Right ventricle myocardium inferior (tissue), 1 donor: ENCODE results near the gene MINDY3. TPM values are rescaled to one million over a fixed set of nuclear protein-coding genes. Genes with fewer than 3 reads are reported as not detected.

ENCODE experiments used
- ATAC-seq: fragments of 200-7000 bp; cut with Tn5 transposase; one replicate; pipeline ENCODE4 v1.9.1; 2020; ENCODE audit warnings: mild to moderate bottlenecking, moderate library complexity
- DNase-seq: peaks from one replicate; pipeline ENCODE4 v3.0.0; 2021; ENCODE audit errors: missing footprints
- intact Hi-C: fragments of 100-400 bp; cut with DNase I; formaldehyde crosslinking; loops from one replicate; pipeline ENCODE4 v1.11.0; 2022
- total RNA-seq: library from RNA; stranded (reverse); fragmentation: NEBNext Ultra II Directional; extraction: Animal tissue kit (Norgen Biotek cat#: 25700); gene quantifications from one replicate; pipeline ENCODE4 v1.2.1, GENCODE V29; 2021
- donor health status: DM: no; HTN: yes; CAD: no; lungs with severe emphysema.

The MINDY3 gene
- total RNA-seq, 1 donor from 2014 or later: 16.7 TPM

GRCh38 chr10:15748126-15748525 is 112.2 kb downstream of the MINDY3 start:
- intact Hi-C loops: no loop called here
- no peak for ATAC-seq
- no peak for DNase-seq

- ATAC-seq (no peak), DNase-seq (no peak)
- intact Hi-C loops: no loop called here
Observed at GRCh38 chr10:15747632-15748031, 112.7 kb downstream of the MINDY3 start.

- intact Hi-C loops: no loop called here
- ATAC-seq (peak; percentile 98), DNase-seq (no peak)
Observed at GRCh38 chr10:15745751-15746150, 114.6 kb downstream of the MINDY3 start.

GRCh38 chr10:15744217-15744865 is 116.0 kb downstream of the MINDY3 start:
- no peak for ATAC-seq
- intact Hi-C loops: no loop called here

GRCh38 chr10:15743443-15743842 is 116.9 kb downstream of the MINDY3 start:
- ATAC-seq (no peak), DNase-seq (no peak)
- intact Hi-C loops: no loop called here

More at GRCh38 chr10:15744217-15744865, 116.0 kb downstream of the MINDY3 start:
- no peak for DNase-seq

GRCh38 chr10:15742836-15743235 is 117.5 kb downstream of the MINDY3 start:
- no peak for DNase-seq
- intact Hi-C loops: no loop called here
- ATAC-seq: no peak

GRCh38 chr10:15742102-15742501 is 118.2 kb downstream of the MINDY3 start:
- ATAC-seq (no peak), DNase-seq (no peak)
- intact Hi-C loops: no loop called here

GRCh38 chr10:15741581-15741980 is 118.7 kb downstream of the MINDY3 start:
- DNase-seq (no peak), ATAC-seq (no peak)
- intact Hi-C loops: no loop called here

- no peak for DNase-seq
- ATAC-seq: no peak
- intact Hi-C loops: no loop called here
Observed at GRCh38 chr10:15740261-15740660, 120.0 kb downstream of the MINDY3 start.

- DNase-seq (no peak), ATAC-seq (no peak)
- intact Hi-C loops: no loop called here
Observed at GRCh38 chr10:15739254-15739970, 120.9 kb downstream of the MINDY3 start.

- ATAC-seq (peak; percentile 81), DNase-seq (no peak)
- intact Hi-C loops: no loop called here
Observed at GRCh38 chr10:15738270-15738925, 121.9 kb downstream of the MINDY3 start.

- DNase-seq: no peak
- peak; percentile 18 for ATAC-seq
- intact Hi-C loops: no loop called here
Observed at GRCh38 chr10:15737656-15738055, 122.7 kb downstream of the MINDY3 start.

- ATAC-seq: peak; percentile 62
- peak; percentile 70 for DNase-seq
- intact Hi-C loops: no loop called here
Observed at GRCh38 chr10:15735763-15736162, 124.5 kb downstream of the MINDY3 start.

- no peak for DNase-seq
- no peak for ATAC-seq
- intact Hi-C loops: no loop called here
Observed at GRCh38 chr10:15730341-15730740, 130.0 kb downstream of the MINDY3 start.

GRCh38 chr10:15729890-15730289 is 130.4 kb downstream of the MINDY3 start:
- DNase-seq (no peak), ATAC-seq (no peak)
- intact Hi-C loops: loop anchor here (5.0 kb wide), 1 partner anchor 298 kb away; no protein-coding TSS in a partner anchor

Other genes with a start within 250 kb of the MINDY3 start
- gene ITGA8, start 140.6 kb downstream of the MINDY3 start, total RNA-seq: 1.7 TPM